OCI-LY1 (cell line): ENCODE data around the gene RCBTB1.
"Not testable (repeated sequence)": the region's sequence is repeated elsewhere in the genome, so short reads cannot be mapped to it uniquely, and the experiment has no call there.

Source experiments
- CTCF ChIP-seq: fragments of 200-600 bp; sonication (generic), shearing (Covaris generic); IDR thresholded peaks from 2 replicates; pipeline ENCODE4 v1.5.1; 2017; ENCODE audit warnings: mild to moderate bottlenecking, antibody characterized with exemption, low read length, moderate library complexity, mixed read lengths
- EZH2 ChIP-seq: fragments of 200-600 bp; sonication (generic), shearing (Covaris generic); IDR thresholded peaks from 2 replicates; pipeline ENCODE4 v1.8.0; 2017; ENCODE audit warnings: borderline replicate concordance, mixed run types, mild to moderate bottlenecking, antibody characterized with exemption, low read length, moderate library complexity, mixed read lengths

GRCh38 chr13:49565461-49565860 is 19.9 kb downstream of the RCBTB1 start:
- not testable (repeated sequence) for TF ChIP-seq CTCF, EZH2
